GM21367 (cell line): ENCODE results near the gene RADIL.
"Not testable (repeated sequence)": the region's sequence is repeated elsewhere in the genome, so short reads cannot be mapped to it uniquely, and the experiment has no call there.

ENCODE experiments used
- ATAC-seq: cut with Tn5 transposase; IDR thresholded peaks from one replicate; pipeline ENCODE4 v1.9.1; 2021; ENCODE audit not compliant: unreplicated experiment

RADIL gene

GRCh38 chr7:4797858-4798705 lies 85.4 kb downstream of the RADIL start:
- ATAC-seq, result no peak

DNA sequence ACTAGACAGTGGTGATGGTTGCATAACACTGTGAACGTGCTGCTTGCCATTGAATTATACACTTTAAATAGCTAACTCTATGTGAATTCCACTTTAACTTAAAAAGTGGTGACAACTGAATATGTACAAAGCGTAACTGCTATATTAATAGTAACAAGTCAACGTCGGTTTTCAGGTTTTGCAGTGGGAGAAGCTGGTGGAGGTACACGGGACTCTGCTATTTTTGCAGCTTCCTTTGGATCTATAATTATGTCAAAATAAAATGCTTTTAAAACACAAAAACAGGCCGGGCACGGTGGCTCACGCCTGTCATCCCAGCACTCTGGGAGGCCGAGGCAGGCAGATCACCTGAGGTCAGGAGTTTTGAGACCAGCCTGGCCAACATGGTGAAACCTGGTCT lies 87.1 kb downstream of the RADIL start:
- ATAC-seq, result no peak

DNA sequence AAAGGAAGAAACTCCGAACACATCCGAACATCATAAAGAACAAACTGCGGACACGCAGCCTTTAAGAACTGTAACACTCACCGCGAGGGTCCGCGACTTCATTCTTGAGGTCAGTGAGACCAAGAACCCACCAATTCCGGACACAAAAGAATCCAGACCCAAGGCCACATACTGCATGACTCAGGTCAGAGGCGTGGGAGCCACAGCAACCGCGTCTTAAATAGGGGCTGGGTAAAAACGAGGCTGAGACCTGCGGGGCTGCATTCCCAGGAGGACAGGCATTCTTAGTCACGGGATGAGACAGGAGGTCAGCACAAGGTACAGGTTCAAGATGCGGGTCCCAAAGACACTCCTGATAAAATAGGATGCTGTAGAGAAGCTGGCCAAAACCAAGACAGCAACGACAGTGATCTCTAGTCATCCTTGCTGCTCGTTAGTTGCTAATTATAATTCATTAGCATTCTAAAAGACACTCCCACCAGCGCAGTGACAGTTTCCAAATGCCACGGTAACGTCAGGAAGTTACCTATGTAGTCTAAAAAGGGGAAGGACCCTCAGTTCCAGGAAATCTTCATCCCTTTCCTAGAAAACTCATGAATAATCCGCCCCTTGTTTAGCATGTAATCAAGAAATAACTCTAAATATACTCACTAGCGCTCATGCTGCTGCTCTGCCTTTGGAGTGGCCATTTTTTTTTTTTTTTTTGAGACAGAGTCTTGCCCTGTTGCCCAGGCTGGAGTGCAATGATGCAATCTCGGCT lies 88.7 kb downstream of the RADIL start:
- ATAC-seq, result no peak

- ATAC-seq, result not testable (repeated sequence)
These were observed 89.3 kb downstream of the RADIL start for GRCh38 chr7:4794171-4794570.

- not testable (repeated sequence) for ATAC-seq
These were observed 90.0 kb downstream of the RADIL start for GRCh38 chr7:4793385-4793993.

- ATAC-seq, result no peak
These were observed 90.9 kb downstream of the RADIL start for GRCh38 chr7:4792537-4793126.

DNA sequence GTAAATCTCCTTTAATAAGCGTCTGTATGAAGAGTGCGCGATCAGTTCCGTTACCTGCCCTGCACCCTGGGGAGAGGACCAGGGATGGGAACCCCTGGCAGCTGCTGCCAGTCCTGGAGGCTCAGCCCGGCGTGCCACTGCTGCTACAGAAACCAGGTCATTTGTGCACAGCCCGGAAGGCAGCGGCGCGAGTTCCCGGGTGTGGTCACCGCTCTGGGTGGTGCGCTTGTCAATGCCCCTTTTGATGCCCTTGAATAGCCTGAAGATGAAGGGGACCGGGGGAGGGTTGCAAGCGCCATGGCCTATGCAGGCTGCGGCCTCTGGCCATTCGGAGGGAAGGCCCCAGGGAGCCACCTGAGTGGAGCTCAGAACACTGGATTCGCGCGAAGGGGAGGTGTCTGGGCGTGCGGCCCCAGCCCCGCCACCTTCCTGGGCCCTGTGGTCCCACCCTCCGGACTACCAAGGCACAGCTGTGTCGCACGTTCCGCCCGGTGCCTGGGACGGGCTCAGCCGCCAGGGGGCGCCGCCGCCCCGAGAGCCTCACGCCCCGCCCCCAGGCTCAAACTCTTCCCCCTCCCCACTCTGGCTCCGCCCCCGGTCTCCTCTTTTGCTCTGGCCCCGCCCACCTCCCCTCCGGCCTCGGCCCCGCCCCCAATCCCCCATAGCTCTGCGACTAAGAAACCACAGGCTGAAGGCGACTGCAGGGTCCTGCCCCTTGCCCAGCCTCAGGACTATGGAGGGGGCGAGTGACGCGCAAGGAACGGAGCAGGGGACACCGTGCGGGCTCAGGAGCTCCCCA lies 91.6 kb downstream of the RADIL start:
- ATAC-seq, result no peak

DNA sequence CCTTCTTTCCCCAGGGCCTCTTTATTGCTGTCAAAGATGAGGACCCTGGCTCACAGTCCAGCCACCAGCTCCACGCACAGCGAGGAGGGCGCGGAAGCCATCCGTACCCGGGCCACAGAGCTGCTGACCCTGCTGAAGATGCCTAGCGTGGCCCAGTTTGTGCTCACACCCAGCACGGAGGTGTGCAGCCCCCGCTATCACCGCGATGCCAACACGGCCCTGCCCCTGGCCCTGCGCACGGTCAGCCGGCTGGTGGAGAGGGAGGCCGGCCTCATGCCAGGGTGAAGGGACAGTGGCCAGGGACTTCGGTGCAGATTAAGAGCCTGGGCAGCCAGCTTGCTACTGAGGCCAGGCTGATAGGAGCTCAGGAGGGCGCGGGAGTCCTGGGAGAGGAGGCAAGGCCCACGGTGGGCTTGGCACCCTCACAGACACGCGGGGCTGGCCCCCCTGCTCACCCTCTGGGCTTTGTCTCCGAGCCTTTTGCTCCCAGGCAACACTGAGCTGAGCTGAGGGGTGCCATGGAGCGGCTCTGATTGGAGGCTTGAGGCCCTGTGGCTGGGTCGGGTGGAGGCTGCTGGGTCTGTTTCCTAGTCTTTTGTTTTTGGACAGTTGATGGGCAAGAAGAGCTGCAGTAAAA lies 92.3 kb downstream of the RADIL start:
- no peak for ATAC-seq

DNA sequence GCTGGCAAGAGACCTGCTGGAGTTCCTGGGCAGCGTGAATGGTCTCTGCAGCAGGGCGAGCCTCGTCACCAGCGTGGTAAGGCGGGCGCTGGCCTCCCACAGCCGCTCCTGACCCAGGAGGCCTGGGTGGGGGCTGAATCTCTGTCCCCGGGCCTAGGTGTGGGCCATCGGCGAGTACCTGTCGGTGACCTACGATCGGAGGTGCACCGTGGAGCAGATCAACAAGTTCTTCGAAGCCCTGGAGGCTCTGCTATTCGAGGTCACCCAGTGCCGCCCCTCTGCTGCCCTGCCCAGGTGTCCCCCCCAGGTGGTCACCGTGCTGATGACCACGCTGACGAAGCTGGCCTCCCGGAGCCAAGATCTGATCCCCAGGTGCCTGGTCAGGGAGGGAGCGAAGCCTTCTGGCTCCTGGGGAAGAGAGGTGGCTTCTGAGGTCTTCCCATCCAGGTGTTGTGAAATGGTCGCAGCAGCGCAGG lies 93.0 kb downstream of the RADIL start:
- ATAC-seq, result no peak

DNA sequence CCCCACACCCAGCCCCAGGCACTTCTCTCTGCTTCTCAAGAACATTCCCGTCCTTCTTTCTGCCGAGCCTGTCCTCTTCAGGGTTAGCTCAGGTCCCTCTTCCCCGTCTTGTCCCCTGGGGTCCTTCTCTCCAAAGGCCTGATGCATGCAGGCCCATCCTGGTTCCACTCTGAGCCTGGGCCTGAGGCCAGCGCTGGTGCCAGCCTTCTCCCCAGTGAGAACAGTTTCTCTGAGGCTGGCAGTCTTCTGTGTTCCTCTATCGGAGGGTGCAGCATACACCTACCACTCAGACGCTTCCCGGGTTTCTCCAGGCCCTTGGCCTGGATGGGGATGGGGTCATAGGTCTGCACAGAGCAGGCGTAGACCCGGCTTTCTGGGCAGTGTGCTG lies 93.4 kb downstream of the RADIL start:
- ATAC-seq, result no peak

DNA sequence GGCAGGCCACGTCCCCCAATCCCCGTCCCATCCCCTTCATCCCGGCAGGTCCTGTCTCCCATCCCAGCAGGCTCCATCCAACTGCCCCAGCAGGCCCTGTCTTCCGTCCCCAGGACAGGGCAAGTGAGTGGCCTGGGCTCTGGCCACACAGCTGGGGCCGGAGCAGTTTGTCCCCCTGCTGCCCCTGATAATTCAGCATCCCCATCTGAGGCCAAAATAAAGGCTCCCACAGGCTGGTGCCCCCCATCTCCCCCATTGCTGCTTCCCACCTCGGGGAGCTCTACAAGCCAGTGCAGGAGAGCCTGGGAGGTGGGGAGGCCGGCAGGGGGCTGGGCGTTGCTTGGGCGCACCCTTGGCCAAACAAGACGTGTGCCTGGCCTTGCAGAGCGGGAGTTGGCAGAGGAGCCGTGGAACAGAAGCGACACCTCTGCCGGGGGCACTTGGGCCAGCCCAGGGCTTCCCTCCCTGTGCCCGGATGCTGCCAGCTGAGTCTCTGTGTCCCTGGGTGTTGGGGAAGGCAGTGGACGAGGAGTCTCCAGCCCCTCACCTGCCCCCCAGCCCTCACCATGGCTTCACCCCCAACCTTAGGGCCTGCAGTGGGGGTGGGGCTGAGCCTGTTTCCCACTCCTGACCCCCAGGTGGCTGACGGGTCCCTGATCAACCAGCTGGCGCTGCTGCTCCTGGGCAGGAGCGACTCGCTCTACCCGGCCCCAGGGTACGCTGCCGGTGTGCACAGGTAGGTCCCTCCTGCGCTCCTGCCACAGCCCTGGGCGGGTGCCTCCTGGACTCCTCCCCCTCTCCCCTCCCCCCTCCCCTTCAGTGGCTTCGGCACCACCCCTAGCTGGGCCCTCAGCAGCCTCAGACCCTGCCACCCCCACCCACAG lies 94.1 kb downstream of the RADIL start:
- no peak for ATAC-seq

DNA sequence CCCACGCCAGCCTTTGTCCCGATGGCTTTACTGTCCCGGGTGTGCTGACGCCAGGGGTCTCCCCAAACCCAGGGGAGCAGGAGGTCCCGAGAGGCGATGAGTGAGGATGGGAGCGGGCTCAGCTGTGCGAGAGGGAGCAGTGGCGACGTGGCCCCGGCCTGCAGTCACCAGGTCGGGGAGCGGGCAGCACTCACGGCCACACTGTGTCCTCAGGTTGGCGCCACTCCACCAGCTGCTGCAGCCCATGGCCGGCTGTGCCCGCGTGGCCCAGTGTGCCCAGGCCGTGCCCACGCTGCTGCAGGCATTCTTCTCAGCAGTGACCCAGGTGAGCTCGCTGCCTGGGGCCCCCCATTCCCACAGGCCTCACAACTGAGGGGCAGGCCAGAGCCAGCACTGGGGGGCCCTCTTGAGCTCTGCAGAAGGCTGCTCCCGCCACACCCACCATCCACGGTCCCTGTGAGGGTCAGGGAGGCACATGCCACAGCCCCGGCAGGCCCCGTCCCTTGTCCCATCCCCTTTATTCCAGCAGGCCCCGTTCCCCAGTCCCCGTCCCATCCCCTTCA lies 94.8 kb downstream of the RADIL start:
- no peak for ATAC-seq

DNA sequence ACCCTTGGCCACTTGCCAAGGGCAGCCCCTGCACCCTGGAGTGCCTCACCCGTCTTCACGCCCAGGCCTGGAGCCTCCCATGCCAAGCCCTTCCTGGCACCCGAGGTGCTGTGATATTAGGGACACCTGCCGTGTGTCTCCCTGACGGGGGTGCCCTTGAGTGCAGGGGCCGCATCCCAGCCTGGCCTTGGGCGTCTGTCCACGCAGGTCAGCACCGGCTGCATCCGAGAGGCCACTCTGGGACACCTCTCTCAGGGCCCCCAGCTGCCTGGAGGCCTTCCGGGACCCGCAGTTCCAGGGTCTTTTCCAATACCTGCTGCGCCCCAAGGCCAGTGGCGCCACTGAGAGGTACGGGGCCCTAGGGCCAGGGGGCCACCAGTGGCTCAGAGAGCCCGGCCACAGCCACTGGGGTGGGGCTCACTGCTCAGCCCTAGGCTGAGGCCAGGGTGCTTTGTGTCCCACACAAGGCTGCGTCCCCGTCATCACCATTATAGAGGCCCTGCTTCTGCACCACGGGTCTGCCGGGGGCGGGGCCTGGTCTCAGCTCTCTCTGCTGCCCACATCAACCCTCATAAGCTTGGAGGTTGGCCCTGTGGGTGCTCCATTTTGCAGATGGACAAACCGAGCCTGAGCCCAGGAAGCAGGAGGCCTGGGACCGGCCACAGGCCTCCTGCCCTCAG lies 95.4 kb downstream of the RADIL start:
- ATAC-seq, result no peak

DNA sequence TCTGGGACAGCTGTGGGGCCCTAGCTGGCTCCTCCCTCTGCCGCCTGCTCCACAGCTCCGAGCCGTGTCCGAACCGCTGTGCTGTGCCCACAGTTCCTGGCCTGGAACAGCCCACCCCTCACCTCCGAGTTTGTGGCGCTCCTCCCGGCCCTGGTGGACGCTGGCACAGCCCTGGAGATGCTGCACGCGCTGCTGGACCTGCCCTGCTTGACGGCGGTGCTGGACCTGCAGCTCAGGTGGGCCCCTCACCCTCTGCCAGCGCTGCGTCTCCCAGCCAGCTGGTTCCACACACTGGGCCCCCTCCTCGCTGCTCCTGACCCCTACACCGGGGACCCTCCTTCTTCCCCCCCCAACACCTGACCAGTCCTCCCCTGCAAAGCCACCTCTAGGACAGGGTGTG lies 96.0 kb downstream of the RADIL start:
- ATAC-seq, result no peak

- ATAC-seq, result no peak
These were observed 97.5 kb downstream of the RADIL start for GRCh38 chr7:4786015-4786414.

GRCh38 chr7:4785371-4785770 lies 98.1 kb downstream of the RADIL start:
- no peak for ATAC-seq

- ATAC-seq, result no peak
These were observed 98.7 kb downstream of the RADIL start for GRCh38 chr7:4784799-4785198.

GRCh38 chr7:4783762-4784351 lies 99.7 kb downstream of the RADIL start:
- no peak for ATAC-seq
